ENCODE results near the gene EFCAB5. TPM values are rescaled to one million over a fixed set of nuclear protein-coding genes. Genes with fewer than 3 reads are reported as not detected.

The EFCAB5 gene
- polyA plus RNA-seq, 1 donor from 2014 or later: 1.0 TPM

- Histone ChIP-seq H3K9me3 (ENCODE audit: low read length) (no peaks in the 10 kb centered on the region), H2AFZ (ENCODE audit: low read depth, low read length) (no peak overlapping the region), H3K36me3 (ENCODE audit: insufficient read depth, low read length) (no peaks in the 10 kb centered on the region), H3F3A (ENCODE audit: insufficient read depth, low read length, poor library complexity, severe bottlenecking) (no peaks in the 10 kb centered on the region), H3K79me2 (replicated peaks; ENCODE audit: insufficient read depth, low read length) (no peaks in the 10 kb centered on the region), H3K27me3 (ENCODE audit: insufficient read depth, low read depth, low read length) (no peaks in the 10 kb centered on the region), H3K4me3 (ENCODE audit: low read length) (no peak overlapping the region), H3K9ac (ENCODE audit: low read length) (no peak overlapping the region), H4K20me1 (ENCODE audit: insufficient read depth) (no peaks in the 10 kb centered on the region), H3K4me2 (ENCODE audit: low read length) (no peak overlapping the region), H3K9me2 (ENCODE audit: insufficient read depth, low read length) (no peaks in the 10 kb centered on the region), H3K27ac (ENCODE audit: low read length) (no peak overlapping the region)
- TF ChIP-seq EP300 (conservative IDR thresholded peaks at IDR 0.05; ENCODE audit: poor library complexity, severe bottlenecking): no peak
- no peak for TF ChIP-seq TAF1 (IDR thresholded peaks at IDR 0.05; ENCODE audit: low read depth)
- TF ChIP-seq MXI1 (conservative IDR thresholded peaks at IDR 0.05; ENCODE audit: poor library complexity, severe bottlenecking): no peak
- TF ChIP-seq RAD21 (conservative IDR thresholded peaks at IDR 0.05): no peak
- TF ChIP-seq EZH2 (IDR thresholded peaks at IDR 0.05; ENCODE audit: borderline replicate concordance, insufficient read depth, low read length, poor library complexity, severe bottlenecking): no peak
- TF ChIP-seq REST (IDR thresholded peaks at IDR 0.05; ENCODE audit: borderline replicate concordance): no peak
- TF ChIP-seq POLR2AphosphoS5 (IDR thresholded peaks at IDR 0.05): no peak
- TF ChIP-seq SMC3 (conservative IDR thresholded peaks at IDR 0.05; ENCODE audit: poor library complexity): no peak
- TF ChIP-seq CTCF (IDR thresholded peaks at IDR 0.05; ENCODE audit: poor library complexity, severe bottlenecking): no peak
Observed at GRCh38 chr17:29973005-29973404, 31.6 kb downstream of the EFCAB5 start.

- TF ChIP-seq REST (IDR thresholded peaks at IDR 0.05; ENCODE audit: borderline replicate concordance): no peak
- TF ChIP-seq CTCF (IDR thresholded peaks at IDR 0.05; ENCODE audit: poor library complexity, severe bottlenecking): no peak
- TF ChIP-seq EP300 (conservative IDR thresholded peaks at IDR 0.05; ENCODE audit: poor library complexity, severe bottlenecking): no peak
- no peak for TF ChIP-seq SMC3 (conservative IDR thresholded peaks at IDR 0.05; ENCODE audit: poor library complexity)
- TF ChIP-seq RAD21 (conservative IDR thresholded peaks at IDR 0.05): no peak
- no peak for TF ChIP-seq POLR2AphosphoS5 (IDR thresholded peaks at IDR 0.05)
- no peak for TF ChIP-seq EZH2 (IDR thresholded peaks at IDR 0.05; ENCODE audit: borderline replicate concordance, insufficient read depth, low read length, poor library complexity, severe bottlenecking)
- TF ChIP-seq MXI1 (conservative IDR thresholded peaks at IDR 0.05; ENCODE audit: poor library complexity, severe bottlenecking): no peak
- TF ChIP-seq TAF1 (IDR thresholded peaks at IDR 0.05; ENCODE audit: low read depth): no peak
- Histone ChIP-seq H3K79me2 (replicated peaks; ENCODE audit: insufficient read depth, low read length) (no peaks in the 10 kb centered on the region), H3K4me3 (ENCODE audit: low read length) (no peak overlapping the region), H2AFZ (ENCODE audit: low read depth, low read length) (no peak overlapping the region), H3K27me3 (ENCODE audit: insufficient read depth, low read depth, low read length) (no peaks in the 10 kb centered on the region), H3K9me3 (ENCODE audit: low read length) (no peaks in the 10 kb centered on the region), H4K20me1 (ENCODE audit: insufficient read depth) (no peaks in the 10 kb centered on the region), H3K9me2 (ENCODE audit: insufficient read depth, low read length) (no peaks in the 10 kb centered on the region), H3F3A (ENCODE audit: insufficient read depth, low read length, poor library complexity, severe bottlenecking) (no peaks in the 10 kb centered on the region), H3K36me3 (ENCODE audit: insufficient read depth, low read length) (no peaks in the 10 kb centered on the region), H3K9ac (ENCODE audit: low read length) (no peak overlapping the region), H3K4me2 (ENCODE audit: low read length) (no peak overlapping the region), H3K27ac (ENCODE audit: low read length) (no peak overlapping the region)
Observed at GRCh38 chr17:29977836-29978235, 36.4 kb downstream of the EFCAB5 start.

Measured in neural cell (in vitro differentiated cells).